Right lobe of liver (tissue), 6 donors: ENCODE data around the gene CHRM4. TPM values are rescaled to one million over a fixed set of nuclear protein-coding genes. Genes with fewer than 3 reads are reported as not detected.
A peak's percentile ranks its signal among the peaks of the same experiment; 100 is the strongest.
"Not testable (repeated sequence)": the region's sequence is repeated elsewhere in the genome, so short reads cannot be mapped to it uniquely, and the experiment has no call there.

ENCODE experiments used
- ATAC-seq, 4 donors: fragments of 200-7000 bp; cut with Tn5 transposase; one replicate each; pipeline ENCODE4 v1.9.1; 2020; ENCODE audit warnings: mild to moderate bottlenecking in 4 of 4, moderate library complexity in 4 of 4
- DNase-seq, 3 donors: peaks; one replicate each; pipeline ENCODE4 v3.0.0-alpha.2; 2020
- H3K27ac ChIP-seq, 3 donors: fragments of 200-600 bp; one replicate each; pipeline ENCODE4 v1.8.0; 2022
- H3K27me3 ChIP-seq, 2 donors: fragments of 200-600 bp; one replicate each; pipeline ENCODE4 v1.8.0; 2022
- H3K36me3 ChIP-seq, 4 donors: fragments of 200-600 bp; sonication (generic) in 1 of 4; one replicate each; pipeline versions ENCODE4 v1.5.1 to v1.8.0; 2017 to 2022; ENCODE audit warnings: control low read depth in 1 of 4
- H3K4me1 ChIP-seq, 4 donors: fragments of 200-600 bp; sonication (generic) in 1 of 4; one replicate each; pipeline versions ENCODE4 v1.5.1 to v1.8.0; 2017 to 2022; ENCODE audit warnings: control low read depth in 1 of 4
- H3K4me3 ChIP-seq, 3 donors: fragments of 200-600 bp; one replicate each; pipeline ENCODE4 v1.8.0; 2022
- H3K9me3 ChIP-seq, 4 donors: fragments of 200-600 bp; sonication (generic) in 1 of 4; one replicate each; pipeline versions ENCODE4 v1.5.1 to v1.8.0; 2017 to 2022; ENCODE audit warnings: control low read depth in 1 of 4
- POLR2A ChIP-seq: fragments of 450-650 bp; IDR thresholded peaks from one replicate; pipeline ENCODE4 v1.6.1; 2017; ENCODE audit warnings: antibody characterized with exemption, mild to moderate bottlenecking
- WGBS: methylation state at CpG from one replicate; pipeline ENCODE4 v1.1.6; 2018; ENCODE audit warnings: low coverage, low lambda C conversion rate; ENCODE audit not compliant: insufficient coverage; ENCODE audit errors: missing lambda C conversion rate; 5-methylcytosine and 5-hydroxymethylcytosine counted together
- intact Hi-C, 2 donors: fragments of 100-400 bp; cut with DNase I; formaldehyde crosslinking; loops; one replicate each; pipeline versions ENCODE4 v1.11.2 to v1.14.1; 2022
- total RNA-seq, 6 experiments: library from RNA; depleted of rRNA in 2 of 6; stranded (reverse); fragments of >200 nt in 2 of 6; fragmentation: NEBNext Ultra II Directional in 3 of 6; extraction: Animal tissue kit (Norgen Biotek cat#: 25700) in 3 of 6; gene quantifications; one replicate each; pipeline versions ENCODE4 v1.1.0 to v1.2.4, GENCODE V29; 2016 to 2023
- TF ChIP-seq, protein P1 (sequence below), 4 donors: fragments of 200-600 bp in 3 of 4; fragments of 450-650 bp in 1 of 4; IDR thresholded peaks; one replicate each; pipeline versions ENCODE4 v1.5.1 to v1.8.0; 2016 to 2022; ENCODE audit warnings: antibody characterized with exemption in 4 of 4, mild to moderate bottlenecking in 2 of 4
- donor health status: DM: no; HTN: yes; CAD: no.
- donor health status: DM: no; HTN: no; CAD: no.
- donor health status: DM: no; HTN: no; CAD: no.
- donor health status: DM: no; HTN: yes; CAD: no.
- donor health status: DM: no; HTN: yes; CAD: no.

Gene CHRM4
- total RNA-seq, 6 experiments from 2014 or later, result not detected

DNA sequence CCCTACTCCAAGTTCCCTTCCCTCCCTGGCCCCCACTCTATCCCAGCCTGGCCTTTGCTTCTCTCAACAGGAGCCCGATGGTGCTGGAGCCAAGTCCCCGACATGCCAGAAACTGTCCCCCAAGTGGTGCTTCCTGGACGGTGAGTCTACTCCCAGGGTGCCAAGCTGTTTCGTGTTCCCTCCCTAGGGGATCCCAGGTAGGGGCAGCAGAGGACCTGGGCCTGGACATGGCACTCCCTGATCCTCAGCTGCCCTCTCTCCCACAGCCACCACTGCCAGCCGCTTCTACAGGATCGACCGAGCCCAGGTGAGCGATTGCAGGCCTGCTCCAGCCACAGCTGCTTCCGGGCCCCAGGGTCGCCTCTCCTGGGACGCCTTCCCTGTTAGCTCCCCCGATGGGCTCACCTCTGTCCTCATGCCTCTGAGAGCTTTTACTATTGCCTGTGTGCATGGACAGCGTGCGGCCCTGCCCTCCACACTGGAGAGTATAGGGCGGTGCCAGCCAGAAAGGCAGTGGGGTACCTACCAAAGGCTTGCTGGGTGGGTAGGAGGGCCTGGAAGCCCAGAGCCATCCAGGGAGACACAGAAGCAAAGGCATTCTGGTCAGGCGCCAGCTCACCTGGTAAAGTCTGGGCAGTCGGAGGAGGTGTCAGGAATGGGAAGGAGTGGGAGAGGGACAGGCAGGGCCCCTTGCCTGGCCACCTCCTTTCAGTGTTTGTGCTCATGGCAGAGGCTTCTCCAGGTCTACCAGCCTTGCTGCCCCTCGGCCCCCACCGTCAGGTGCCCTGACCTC lies 15.1 kb downstream of the CHRM4 start:
- no peaks in the 10 kb centered on the region for H3K27me3 ChIP-seq
- TF ChIP-seq, protein P1, sequence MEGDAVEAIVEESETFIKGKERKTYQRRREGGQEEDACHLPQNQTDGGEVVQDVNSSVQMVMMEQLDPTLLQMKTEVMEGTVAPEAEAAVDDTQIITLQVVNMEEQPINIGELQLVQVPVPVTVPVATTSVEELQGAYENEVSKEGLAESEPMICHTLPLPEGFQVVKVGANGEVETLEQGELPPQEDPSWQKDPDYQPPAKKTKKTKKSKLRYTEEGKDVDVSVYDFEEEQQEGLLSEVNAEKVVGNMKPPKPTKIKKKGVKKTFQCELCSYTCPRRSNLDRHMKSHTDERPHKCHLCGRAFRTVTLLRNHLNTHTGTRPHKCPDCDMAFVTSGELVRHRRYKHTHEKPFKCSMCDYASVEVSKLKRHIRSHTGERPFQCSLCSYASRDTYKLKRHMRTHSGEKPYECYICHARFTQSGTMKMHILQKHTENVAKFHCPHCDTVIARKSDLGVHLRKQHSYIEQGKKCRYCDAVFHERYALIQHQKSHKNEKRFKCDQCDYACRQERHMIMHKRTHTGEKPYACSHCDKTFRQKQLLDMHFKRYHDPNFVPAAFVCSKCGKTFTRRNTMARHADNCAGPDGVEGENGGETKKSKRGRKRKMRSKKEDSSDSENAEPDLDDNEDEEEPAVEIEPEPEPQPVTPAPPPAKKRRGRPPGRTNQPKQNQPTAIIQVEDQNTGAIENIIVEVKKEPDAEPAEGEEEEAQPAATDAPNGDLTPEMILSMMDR (IDR thresholded peaks at IDR 0.05), result no peak
- TF ChIP-seq POLR2A, result no peak
- ATAC-seq, result no peak
- H3K9me3 ChIP-seq, result no peaks in the 10 kb centered on the region
- H3K4me1 ChIP-seq, result no peaks in the 10 kb centered on the region
- WGBS, result 81% methylated on average over 4 of the region's 19 CpGs
- H3K36me3 ChIP-seq, result peaks cover 0 to 28% (median 16%) of the 10 kb centered on the region in 4 donors
- DNase-seq, result no peak
- intact Hi-C loops, result no loop called here
- no peak overlapping the region for H3K27ac ChIP-seq
- no peak overlapping the region for H3K4me3 ChIP-seq

DNA sequence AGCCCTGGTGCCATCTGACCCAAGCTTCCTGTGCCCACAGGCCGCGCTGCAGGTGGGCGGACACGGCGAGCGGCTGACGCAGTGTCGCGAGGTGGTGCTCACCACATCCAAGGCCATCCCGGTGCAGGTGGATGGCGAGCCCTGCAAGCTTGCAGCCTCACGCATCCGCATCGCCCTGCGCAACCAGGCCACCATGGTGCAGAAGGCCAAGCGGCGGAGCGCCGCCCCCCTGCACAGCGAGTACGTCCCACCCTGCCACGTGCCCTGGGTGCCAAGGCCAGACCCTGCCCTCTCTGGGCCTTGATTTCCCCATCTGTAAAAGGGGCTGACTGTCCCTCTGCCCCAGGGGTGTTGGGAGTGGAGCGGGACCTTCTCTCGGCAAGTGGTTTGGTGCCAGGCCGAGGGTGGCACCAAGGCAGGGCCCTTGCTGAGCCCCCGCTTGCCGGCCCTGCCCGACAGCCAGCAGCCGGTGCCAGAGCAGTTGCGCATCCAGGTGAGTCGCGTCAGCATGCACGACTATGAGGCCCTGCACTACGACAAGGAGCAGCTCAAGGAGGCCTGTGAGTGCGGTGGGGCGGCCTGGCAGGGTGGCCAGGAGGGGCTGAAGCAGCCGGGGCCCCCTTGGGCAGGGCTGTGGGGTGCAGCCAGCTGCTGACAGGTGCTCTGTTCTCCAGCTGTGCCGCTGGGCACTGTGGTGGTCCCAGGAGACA lies 16.0 kb downstream of the CHRM4 start:
- WGBS, result no CpG with 5 or more reads among the region's 38 CpGs
- ATAC-seq (no peak), DNase-seq (peak in 1 of 3 donors; percentile 15)
- Histone ChIP-seq H3K4me1 (no peaks in the 10 kb centered on the region), H3K27me3 (no peaks in the 10 kb centered on the region), H3K9me3 (no peaks in the 10 kb centered on the region), H3K27ac (no peak overlapping the region), H3K4me3 (no peak overlapping the region), H3K36me3 (peaks cover 0 to 28% (median 16%) of the 10 kb centered on the region in 4 donors)
- no peak for TF ChIP-seq POLR2A
- TF ChIP-seq, protein P1 (IDR thresholded peaks at IDR 0.05), result no peak
- intact Hi-C loops, result no loop called here

DNA sequence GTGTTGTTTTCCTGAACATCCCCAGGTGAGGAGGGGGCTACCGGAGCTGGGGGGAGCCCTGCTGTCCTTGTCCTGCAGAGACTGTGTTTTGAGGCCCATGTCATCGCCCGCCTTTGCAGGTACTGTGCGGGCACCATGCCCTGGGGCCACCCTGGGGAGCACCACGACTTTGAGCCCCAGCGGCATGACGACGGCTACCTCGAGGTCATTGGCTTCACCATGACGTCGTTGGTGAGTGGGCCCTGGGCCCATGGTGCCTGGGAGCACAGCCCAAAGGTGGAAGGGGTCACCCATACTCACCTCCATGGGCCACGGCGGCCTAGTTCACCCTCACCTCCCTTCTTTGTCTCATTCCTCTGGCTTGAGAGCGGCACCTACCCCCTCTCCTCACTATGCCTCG lies 16.8 kb downstream of the CHRM4 start:
- intact Hi-C loops, result no loop called here
- TF ChIP-seq, protein P1 (IDR thresholded peaks at IDR 0.05), result no peak
- no peak for TF ChIP-seq POLR2A
- no peak overlapping the region for H3K4me3 ChIP-seq
- no peaks in the 10 kb centered on the region for H3K27me3 ChIP-seq
- H3K36me3 ChIP-seq, result peaks cover 0 to 28% (median 16%) of the 10 kb centered on the region in 4 donors
- WGBS, result 100% methylated on average over 1 of the region's 15 CpGs
- H3K27ac ChIP-seq, result no peak overlapping the region
- ATAC-seq (no peak), DNase-seq (no peak)
- H3K4me1 ChIP-seq, result no peaks in the 10 kb centered on the region
- no peaks in the 10 kb centered on the region for H3K9me3 ChIP-seq

DNA sequence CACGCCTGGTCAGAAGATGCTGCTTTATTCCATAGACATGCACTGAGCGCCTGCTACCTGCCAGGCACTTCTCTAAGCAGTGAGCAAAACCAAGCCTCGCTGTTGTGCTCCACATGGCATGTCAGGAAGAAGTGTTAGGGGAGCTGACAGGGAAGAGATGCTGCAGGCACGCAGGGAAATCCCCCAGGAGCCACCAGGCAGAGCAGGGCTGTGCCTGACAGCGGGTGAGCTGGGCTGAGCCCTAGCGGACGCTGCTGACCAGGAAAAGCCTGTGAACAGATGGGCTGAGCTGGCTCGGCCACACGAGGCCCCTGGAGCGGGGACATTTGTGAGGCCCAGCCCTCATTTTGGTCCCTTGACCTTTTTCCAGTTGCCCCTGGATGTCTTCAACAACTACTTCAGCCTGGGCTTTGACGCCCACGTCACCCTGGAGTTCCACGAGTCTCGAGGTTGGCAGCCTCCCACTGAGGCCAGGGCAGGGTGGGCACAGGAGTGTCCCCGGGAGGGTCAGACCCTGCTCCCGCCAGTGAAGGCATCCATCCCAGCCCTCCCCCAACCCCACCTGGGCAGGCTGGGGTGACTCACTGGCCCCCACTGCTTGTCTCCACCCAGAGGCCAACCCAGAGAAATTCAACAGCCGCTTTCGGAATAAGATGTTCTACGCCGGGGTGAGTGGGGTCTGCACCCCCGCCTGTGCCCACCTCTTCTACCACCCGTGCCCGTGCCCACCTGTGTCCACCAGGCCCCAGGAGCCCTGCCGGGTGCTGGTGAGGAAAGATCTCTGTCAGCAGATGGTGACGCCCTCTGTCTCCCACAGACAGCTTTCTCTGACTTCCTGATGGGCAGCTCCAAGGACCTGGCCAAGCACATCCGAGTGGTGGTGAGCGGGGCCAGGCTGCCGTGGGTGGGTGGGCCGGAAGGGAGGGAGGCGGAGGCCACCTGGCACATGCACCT lies 17.5 kb downstream of the CHRM4 start:
- no peak for ATAC-seq
- TF ChIP-seq, protein P1 (IDR thresholded peaks at IDR 0.05), result no peak
- no peak for TF ChIP-seq POLR2A
- 93% methylated on average over 5 of the region's 30 CpGs for WGBS
- Histone ChIP-seq H3K36me3 (peaks cover 0 to 28% (median 16%) of the 10 kb centered on the region in 4 donors), H3K9me3 (no peaks in the 10 kb centered on the region), H3K27me3 (no peaks in the 10 kb centered on the region), H3K27ac (no peak overlapping the region), H3K4me3 (no peak overlapping the region), H3K4me1 (no peaks in the 10 kb centered on the region)
- DNase-seq, result no peak
- intact Hi-C loops, result no loop called here

DNA sequence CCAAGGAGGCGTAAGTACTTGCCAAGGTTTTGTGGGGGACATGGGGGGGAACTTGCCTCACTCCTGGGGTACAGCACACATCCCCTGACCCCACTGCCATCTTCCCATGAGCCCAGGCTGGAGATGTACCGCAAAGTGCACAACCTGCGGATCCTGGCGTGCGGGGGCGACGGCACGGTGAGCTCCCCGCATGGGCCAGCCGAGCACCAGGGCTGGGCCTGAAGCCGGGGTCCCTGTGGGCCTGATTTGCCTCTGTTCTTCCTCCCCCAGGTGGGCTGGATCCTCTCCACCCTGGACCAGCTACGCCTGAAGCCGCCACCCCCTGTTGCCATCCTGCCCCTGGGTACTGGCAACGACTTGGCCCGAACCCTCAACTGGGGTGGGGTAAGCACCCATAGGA lies 19.1 kb downstream of the CHRM4 start:
- DNase-seq, H3K4me1 ChIP-seq, ATAC-seq, intact Hi-C loops, H3K4me3 ChIP-seq, H3K27me3 ChIP-seq, H3K27ac ChIP-seq, H3K9me3 ChIP-seq: not testable (repeated sequence)
- peaks cover 0 to 32% (median 16%) of the 10 kb centered on the region in 4 donors for H3K36me3 ChIP-seq
- 83% methylated on average over 1 of the region's 15 CpGs for WGBS
